HepG2 (cell line): ENCODE data around the gene POP5. TPM values are rescaled to one million over a fixed set of nuclear protein-coding genes. Genes with fewer than 3 reads are reported as not detected.

Experiments used
- ATM ChIP-seq: fragments of 450-650 bp; IDR thresholded peaks from 2 replicates; pipeline ENCODE4 v1.7.1; 2017; ENCODE audit warnings: mild to moderate bottlenecking, borderline replicate concordance
- DRAP1 ChIP-seq: IDR thresholded peaks from 2 replicates; pipeline ENCODE4 v1.6.1; 2016; ENCODE audit warnings: missing genetic modification reagents, missing compliant biosample characterization
- GZF1 ChIP-seq: sonication (generic); formaldehyde crosslinking; IDR thresholded peaks from 2 replicates; pipeline ENCODE4 v1.5.1; 2020; ENCODE audit warnings: mild to moderate bottlenecking, missing genetic modification reagents
- HMG20B ChIP-seq: conservative IDR thresholded peaks from 2 replicates; pipeline ENCODE4 v1.6.1; 2016; ENCODE audit warnings: missing genetic modification reagents, missing compliant biosample characterization
- HNRNPLL ChIP-seq: fragments of 200-400 bp; formaldehyde crosslinking; IDR thresholded peaks from 2 replicates; pipeline ENCODE4 v1.6.1; 2017; ENCODE audit warnings: mild to moderate bottlenecking, low read depth, low read length; ENCODE audit not compliant: poor library complexity, severe bottlenecking
- IRF1 ChIP-seq: sonication (generic); formaldehyde crosslinking; IDR thresholded peaks from 2 replicates; pipeline ENCODE4 v1.4.0; 2020; ENCODE audit warnings: low read depth, mild to moderate bottlenecking, missing genetic modification reagents
- KLF15 ChIP-seq: sonication (generic); formaldehyde crosslinking; IDR thresholded peaks from 2 replicates; pipeline ENCODE4 v1.8.1; 2023; ENCODE audit warnings: borderline replicate concordance, mild to moderate bottlenecking, inconsistent platforms, missing genetic modification reagents, mixed read lengths
- MXD1 ChIP-seq: sonication (generic); formaldehyde crosslinking; IDR thresholded peaks from 2 replicates; pipeline ENCODE4 v1.4.0; 2020; ENCODE audit warnings: mild to moderate bottlenecking, missing genetic modification reagents
- NKX3-1 ChIP-seq: sonication (generic); formaldehyde crosslinking; IDR thresholded peaks from 2 replicates; pipeline ENCODE4 v1.5.0; 2020; ENCODE audit warnings: missing genetic modification reagents
- SATB2 ChIP-seq: sonication (generic); formaldehyde crosslinking; IDR thresholded peaks from 2 replicates; pipeline ENCODE4 v1.5.0; 2020; ENCODE audit warnings: missing genetic modification reagents
- ZNF10 ChIP-seq: sonication (generic); formaldehyde crosslinking; IDR thresholded peaks from 2 replicates; pipeline ENCODE4 v1.4.0; 2020; ENCODE audit warnings: mild to moderate bottlenecking, low read depth, missing genetic modification reagents, borderline replicate concordance
- ZNF280D ChIP-seq: sonication (generic); formaldehyde crosslinking; IDR thresholded peaks from 2 replicates; pipeline ENCODE4 v1.5.1; 2020; ENCODE audit warnings: mild to moderate bottlenecking, missing genetic modification reagents
- ZNF317 ChIP-seq: sonication (generic); formaldehyde crosslinking; IDR thresholded peaks from 2 replicates; pipeline ENCODE4 v1.5.0; 2020; ENCODE audit warnings: mild to moderate bottlenecking, missing genetic modification reagents
- ZNF430 ChIP-seq: sonication (generic); formaldehyde crosslinking; IDR thresholded peaks from 2 replicates; pipeline ENCODE4 v1.9.0; 2021; ENCODE audit warnings: mild to moderate bottlenecking, missing genetic modification reagents
- ZNF513 ChIP-seq: sonication (generic); formaldehyde crosslinking; conservative IDR thresholded peaks from 2 replicates; pipeline ENCODE4 v1.5.0; 2020; ENCODE audit warnings: missing genetic modification reagents
- ZNF580 ChIP-seq: IDR thresholded peaks from 2 replicates; pipeline ENCODE4 v1.6.1; 2016; ENCODE audit warnings: low read depth, borderline replicate concordance
- ZNF614 ChIP-seq: IDR thresholded peaks from 2 replicates; pipeline ENCODE4 v1.6.1; 2018; ENCODE audit warnings: missing biosample characterization, missing genetic modification reagents, inconsistent platforms, borderline replicate concordance
- ZNF615 ChIP-seq: sonication (generic); formaldehyde crosslinking; IDR thresholded peaks from 2 replicates; pipeline ENCODE4 v1.5.0; 2020; ENCODE audit warnings: mild to moderate bottlenecking, missing genetic modification reagents, borderline replicate concordance
- polyA plus RNA-seq, 8 experiments: library from polyadenylated mRNA; depleted of rRNA in 3 of 8; stranded (reverse) in 7 of 8; unstranded in 1 of 8; fragments of >200 nt; fragmentation: Illumina TruSeq in 4 of 8; extraction: Trizol in 4 of 8; gene quantifications; 2 replicates each; pipeline versions ENCODE4 v1.2.1 to v1.2.3, GENCODE V29; 2011 to 2016; ENCODE audit warnings: low read depth in 4 of 8, missing spikeins in 1 of 8, mixed read lengths in 1 of 8; ENCODE audit not compliant: insufficient read depth in 1 of 8
- total RNA-seq, 5 experiments: library from RNA; depleted of rRNA; stranded (reverse); fragments of >200 nt; fragmentation: Illumina TruSeq; extraction: Trizol; gene quantifications; 2 replicates each; pipeline ENCODE4 v1.2.3, GENCODE V29; 2016; ENCODE audit warnings: low read depth in 1 of 5

POP5 gene
- total and polyA plus RNA-seq, 2 of the 13 experiments (the other 11 are each of a cell fraction or from before 2014, with no cell fraction given), result 45.6 to 61.3 TPM

- TF ChIP-seq GZF1, result 0 out of 2 replicates have a peak, but pooled peaks have one; percentile 63
- TF ChIP-seq ZNF580 (CRISPR knock-in tag), result 0 out of 2 replicates have a peak, but pooled peaks have one; percentile 59
- no peak for TF ChIP-seq IRF1 (CRISPR knock-in tag)
- TF ChIP-seq HNRNPLL, result peak; percentile 74
- TF ChIP-seq ZNF614 (CRISPR knock-in tag), result no peak; the same call in 1 of the 2 replicates
- no peak for TF ChIP-seq ZNF10
- TF ChIP-seq HMG20B (CRISPR knock-in tag), result no peak
- no peak; the same call in 1 of the 2 replicates for TF ChIP-seq ZNF317 (CRISPR knock-in tag)
- TF ChIP-seq KLF15, result no peak
- TF ChIP-seq ZNF615 (CRISPR knock-in tag), result no peak
- 0 out of 2 replicates have a peak, but pooled peaks have one; percentile 46 for TF ChIP-seq ZNF280D
- TF ChIP-seq ZNF513 (CRISPR knock-in tag), result no peak
- TF ChIP-seq MXD1, result no peak; the same call in 1 of the 2 replicates
- TF ChIP-seq ZNF430 (CRISPR knock-in tag), result 0 out of 2 replicates have a peak, but pooled peaks have one; percentile 36
- TF ChIP-seq NKX3-1, result no peak
- no peak for TF ChIP-seq ATM
- peak; percentile 79 for TF ChIP-seq DRAP1 (CRISPR knock-in tag)
- no peak for TF ChIP-seq SATB2 (CRISPR knock-in tag)
Observed at GRCh38 chr12:120580787-120581723, at the start of gene POP5 (continued).
